ENCODE data around the gene PKIG.
"Not testable (repeated sequence)": the region's sequence is repeated elsewhere in the genome, so short reads cannot be mapped to it uniquely, and the experiment has no call there.

The PKIG gene

GRCh38 chr20:44582311-44583025 lies at the start of gene PKIG:
TSS of gene PKIG (plus strand) at chr20:44582579. CDS start at chr20:44614557, 31,978 bp downstream.
- no peak for DNase-seq

GRCh38 chr20:44532981-44533331 lies 49.4 kb upstream of the PKIG start:
- DNase-seq: no peak

- DNase-seq: no peak
Measured at GRCh38 chr20:44533928-44534327, 48.5 kb upstream of the PKIG start.

- no peak for DNase-seq
Measured at GRCh38 chr20:44536175-44536574, 46.2 kb upstream of the PKIG start.

GRCh38 chr20:44537993-44538392 lies 44.4 kb upstream of the PKIG start:
- DNase-seq: no peak

- DNase-seq: no peak
Measured at GRCh38 chr20:44540834-44541233, 41.5 kb upstream of the PKIG start.

- no peak for DNase-seq
Measured at GRCh38 chr20:44541992-44542391, 40.4 kb upstream of the PKIG start.

GRCh38 chr20:44542890-44543289 lies 39.5 kb upstream of the PKIG start:
- DNase-seq: no peak

GRCh38 chr20:44543358-44543757 lies 39.0 kb upstream of the PKIG start:
- no peak for DNase-seq

- DNase-seq: no peak
Measured at GRCh38 chr20:44544263-44544662, 38.1 kb upstream of the PKIG start.

- no peak for DNase-seq
Measured at GRCh38 chr20:44547419-44547818, 35.0 kb upstream of the PKIG start.

- DNase-seq: no peak
Measured at GRCh38 chr20:44549123-44549522, 33.3 kb upstream of the PKIG start.

GRCh38 chr20:44552050-44552449 lies 30.3 kb upstream of the PKIG start:
- no peak for DNase-seq

GRCh38 chr20:44552568-44552949 lies 29.8 kb upstream of the PKIG start:
- no peak for DNase-seq

GRCh38 chr20:44552950-44553908 lies 29.1 kb upstream of the PKIG start:
- no peak for DNase-seq

- no peak for DNase-seq
Measured at GRCh38 chr20:44559302-44559701, 23.1 kb upstream of the PKIG start.

- DNase-seq: no peak
Measured at GRCh38 chr20:44560229-44560628, 22.1 kb upstream of the PKIG start.

- not testable (repeated sequence) for DNase-seq
Measured at GRCh38 chr20:44560818-44561217, 21.6 kb upstream of the PKIG start.

GRCh38 chr20:44561876-44562275 lies 20.5 kb upstream of the PKIG start:
- no peak for DNase-seq

GRCh38 chr20:44566018-44566417 lies 16.4 kb upstream of the PKIG start:
- no peak for DNase-seq

- no peak for DNase-seq
Measured at GRCh38 chr20:44566811-44567210, 15.6 kb upstream of the PKIG start.

- DNase-seq: no peak
Measured at GRCh38 chr20:44570367-44570766, 12.0 kb upstream of the PKIG start.

GRCh38 chr20:44571362-44571988 lies 10.9 kb upstream of the PKIG start:
- no peak for DNase-seq

Measured in NCI-H2081 (cell line).